ENCODE data around the gene GJB4. TPM values are rescaled to one million over a fixed set of nuclear protein-coding genes. Genes with fewer than 3 reads are reported as not detected.
A peak's percentile ranks its signal among the peaks of the same experiment; 100 is the strongest.

The GJB4 gene
- total RNA-seq, 1 experiment from 2014 or later = 0.07 TPM

DNA sequence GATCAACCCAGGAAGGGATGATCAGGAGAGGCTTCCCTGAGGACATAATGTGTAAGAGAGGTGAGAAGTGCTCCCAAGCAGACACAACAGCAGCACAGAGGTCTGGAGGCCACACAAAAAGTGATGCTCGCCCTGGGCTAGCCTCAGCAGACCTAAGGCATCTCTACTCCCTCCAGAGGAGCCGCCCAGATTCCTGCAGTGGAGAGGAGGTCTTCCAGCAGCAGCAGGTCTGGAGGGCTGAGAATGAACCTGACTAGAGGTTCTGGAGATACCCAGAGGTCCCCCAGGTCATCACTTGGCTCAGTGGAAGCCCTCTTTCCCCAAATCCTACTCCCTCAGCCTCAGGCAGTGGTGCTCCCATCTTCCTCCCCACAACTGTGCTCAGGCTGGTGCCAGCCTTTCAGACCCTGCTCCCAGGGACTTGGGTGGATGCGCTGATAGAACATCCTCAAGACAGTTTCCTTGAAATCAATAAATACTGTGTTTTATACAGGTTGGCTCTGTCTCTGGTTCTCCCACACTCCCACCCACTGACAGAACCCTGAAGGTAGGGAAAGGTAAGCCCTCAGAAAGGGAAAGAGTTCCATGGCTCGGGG is 26.4 kb downstream of the GJB4 start (continued):
- TF ChIP-seq ETV6 (CRISPR knock-in tag; IDR thresholded peaks at IDR 0.05) = no peak

DNA sequence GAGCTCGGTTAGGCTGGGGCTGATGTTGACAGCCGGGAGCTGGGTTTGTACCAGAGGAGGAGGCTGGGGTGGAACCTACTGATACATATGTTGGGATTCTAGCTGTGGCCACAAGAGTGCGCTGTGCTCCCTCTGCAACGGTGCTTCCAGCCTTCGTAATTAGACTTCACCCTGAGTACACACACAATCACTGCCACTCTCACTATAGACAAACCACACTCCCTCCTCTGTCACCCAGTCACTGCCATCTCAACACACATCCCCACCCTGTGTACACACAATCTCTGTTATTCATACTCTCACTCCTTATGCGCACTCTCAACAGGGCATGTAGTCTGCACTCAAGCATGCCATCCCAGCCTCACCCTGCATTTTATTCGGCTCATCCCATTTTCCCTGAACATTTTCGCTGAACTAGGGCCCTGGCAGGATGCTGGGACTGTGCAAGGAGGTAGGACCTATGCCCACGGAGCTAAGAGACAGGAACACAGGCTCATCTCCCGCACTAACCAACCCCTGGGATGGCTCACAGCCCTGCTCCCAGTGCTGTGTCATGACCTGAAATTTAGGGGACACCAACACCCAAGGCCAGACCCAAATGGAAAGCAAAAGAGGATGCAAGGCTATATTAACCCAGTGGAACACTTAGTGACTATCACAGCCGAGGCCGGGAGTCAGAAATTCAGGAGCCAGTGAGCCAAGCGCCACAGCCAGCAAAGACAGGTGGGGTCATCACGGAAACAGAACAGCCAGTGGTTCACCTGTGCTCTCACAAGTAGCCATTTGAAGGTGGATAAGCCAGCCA is 27.2 kb downstream of the GJB4 start:
- no peak overlapping the region for H3K4me3 Mint-ChIP-seq
- peak; percentile 67 for ATAC-seq
- H3K4me1 Mint-ChIP-seq = peaks cover 9% of the 10 kb centered on the region; the same call in 1 of the 2 replicates
- TF ChIP-seq, protein P1, sequence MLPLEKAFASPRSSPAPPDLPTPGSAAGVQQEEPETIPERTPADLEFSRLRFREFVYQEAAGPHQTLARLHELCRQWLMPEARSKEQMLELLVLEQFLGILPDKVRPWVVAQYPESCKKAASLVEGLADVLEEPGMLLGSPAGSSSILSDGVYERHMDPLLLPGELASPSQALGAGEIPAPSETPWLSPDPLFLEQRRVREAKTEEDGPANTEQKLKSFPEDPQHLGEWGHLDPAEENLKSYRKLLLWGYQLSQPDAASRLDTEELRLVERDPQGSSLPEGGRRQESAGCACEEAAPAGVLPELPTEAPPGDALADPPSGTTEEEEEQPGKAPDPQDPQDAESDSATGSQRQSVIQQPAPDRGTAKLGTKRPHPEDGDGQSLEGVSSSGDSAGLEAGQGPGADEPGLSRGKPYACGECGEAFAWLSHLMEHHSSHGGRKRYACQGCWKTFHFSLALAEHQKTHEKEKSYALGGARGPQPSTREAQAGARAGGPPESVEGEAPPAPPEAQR (CRISPR knock-in tag; IDR thresholded peaks at IDR 0.05) = no peak
- TF ChIP-seq ZNF121 (CRISPR knock-in tag; IDR thresholded peaks at IDR 0.05) (no peak), NFE2L1 (CRISPR knock-in tag; IDR thresholded peaks at IDR 0.05) (0 out of 2 replicates have a peak, but pooled peaks have one; percentile 20), ZNF671 (CRISPR knock-in tag; IDR thresholded peaks at IDR 0.05) (no peak)
- TF ChIP-seq, protein P2, sequence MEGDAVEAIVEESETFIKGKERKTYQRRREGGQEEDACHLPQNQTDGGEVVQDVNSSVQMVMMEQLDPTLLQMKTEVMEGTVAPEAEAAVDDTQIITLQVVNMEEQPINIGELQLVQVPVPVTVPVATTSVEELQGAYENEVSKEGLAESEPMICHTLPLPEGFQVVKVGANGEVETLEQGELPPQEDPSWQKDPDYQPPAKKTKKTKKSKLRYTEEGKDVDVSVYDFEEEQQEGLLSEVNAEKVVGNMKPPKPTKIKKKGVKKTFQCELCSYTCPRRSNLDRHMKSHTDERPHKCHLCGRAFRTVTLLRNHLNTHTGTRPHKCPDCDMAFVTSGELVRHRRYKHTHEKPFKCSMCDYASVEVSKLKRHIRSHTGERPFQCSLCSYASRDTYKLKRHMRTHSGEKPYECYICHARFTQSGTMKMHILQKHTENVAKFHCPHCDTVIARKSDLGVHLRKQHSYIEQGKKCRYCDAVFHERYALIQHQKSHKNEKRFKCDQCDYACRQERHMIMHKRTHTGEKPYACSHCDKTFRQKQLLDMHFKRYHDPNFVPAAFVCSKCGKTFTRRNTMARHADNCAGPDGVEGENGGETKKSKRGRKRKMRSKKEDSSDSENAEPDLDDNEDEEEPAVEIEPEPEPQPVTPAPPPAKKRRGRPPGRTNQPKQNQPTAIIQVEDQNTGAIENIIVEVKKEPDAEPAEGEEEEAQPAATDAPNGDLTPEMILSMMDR (IDR thresholded peaks at IDR 0.05) = peak; percentile 68
- TF ChIP-seq, protein P3, sequence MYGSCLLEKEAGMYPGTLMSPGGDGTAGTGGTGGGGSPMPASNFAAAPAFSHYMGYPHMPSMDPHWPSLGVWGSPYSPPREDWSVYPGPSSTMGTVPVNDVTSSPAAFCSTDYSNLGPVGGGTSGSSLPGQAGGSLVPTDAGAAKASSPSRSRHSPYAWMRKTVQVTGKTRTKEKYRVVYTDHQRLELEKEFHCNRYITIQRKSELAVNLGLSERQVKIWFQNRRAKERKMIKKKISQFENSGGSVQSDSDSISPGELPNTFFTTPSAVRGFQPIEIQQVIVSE (CRISPR knock-in tag; IDR thresholded peaks at IDR 0.05; ENCODE audit: borderline replicate concordance) = no peak
- H3K27ac Mint-ChIP-seq = no peak overlapping the region
- no peaks in the 10 kb centered on the region for H3K9me3 Mint-ChIP-seq
- POLR2A ChIA-PET = no interaction called here
- DNase-seq (ENCODE audit: low spot score) = peak; percentile 79
- no peaks in the 10 kb centered on the region for H3K36me3 Mint-ChIP-seq
- CTCF ChIA-PET = interaction anchor here (0.6 to 1.6 kb wide), 24 partner anchors 9 to 240 kb away, joined by 3 to 18 read pairs (median 4); partner anchors contain the start of genes SMIM12 and TMEM35B
- peaks cover 33% of the 10 kb centered on the region for H3K27me3 Mint-ChIP-seq (ENCODE audit: low read depth)

DNA sequence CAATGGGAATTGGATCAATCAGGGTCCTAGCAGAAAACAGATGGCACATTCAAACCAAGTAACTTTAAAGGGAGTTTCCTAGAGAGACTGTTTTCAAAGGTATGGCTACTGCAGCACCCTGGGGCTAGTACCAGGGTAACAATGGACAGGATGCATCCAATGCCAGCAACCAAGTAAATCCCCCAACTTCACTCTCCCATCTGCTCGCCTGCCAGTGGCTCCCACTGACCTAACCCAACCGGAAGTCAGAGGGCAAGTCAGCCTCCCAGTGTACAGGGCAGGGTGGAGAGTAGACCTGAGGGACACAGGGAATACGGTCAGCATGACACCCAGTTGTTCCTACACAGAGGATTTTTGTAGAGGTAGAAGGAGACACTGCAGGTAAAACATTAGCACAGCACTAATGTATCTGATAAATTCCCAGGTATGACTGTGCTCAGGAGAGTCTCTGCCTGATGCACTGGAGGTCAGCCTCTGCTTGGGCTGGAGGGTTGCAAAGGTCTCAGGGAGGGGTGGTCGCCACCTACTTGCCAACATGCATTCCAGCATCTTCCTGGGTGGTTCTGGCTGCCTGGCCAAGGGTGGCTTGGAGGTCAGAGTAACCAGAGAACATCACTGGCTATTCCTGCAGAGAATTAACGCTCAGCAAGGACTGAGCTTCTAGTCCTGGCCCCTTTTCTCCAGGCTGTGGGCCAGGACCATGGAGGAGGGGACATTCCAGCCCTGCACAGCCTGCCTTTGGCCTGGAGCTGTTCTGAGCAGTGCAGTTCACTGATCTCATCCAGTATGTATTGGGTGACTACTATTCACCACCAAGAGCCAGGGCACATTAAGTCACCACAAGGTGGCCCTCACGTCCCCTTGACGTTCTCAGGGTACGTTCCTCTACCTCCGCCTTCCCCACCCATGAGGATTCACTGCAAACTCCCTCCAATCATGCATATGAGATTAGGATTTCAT is 28.2 kb downstream of the GJB4 start:
- Mint-ChIP-seq H3K27me3 (ENCODE audit: low read depth) (peaks cover 32% of the 10 kb centered on the region), H3K9me3 (no peaks in the 10 kb centered on the region), H3K4me3 (no peak overlapping the region), H3K4me1 (peaks cover 8% of the 10 kb centered on the region; the same call in 1 of the 2 replicates), H3K27ac (no peak overlapping the region), H3K36me3 (no peaks in the 10 kb centered on the region)
- CTCF ChIA-PET = interaction anchor here (0.5 to 1.6 kb wide), 9 partner anchors 9 to 79 kb away, joined by 3 to 14 read pairs (median 4); partner anchors contain the start of gene SMIM12
- ATAC-seq (peak; percentile 60), DNase-seq (ENCODE audit: low spot score) (peak; percentile 48)
- POLR2A ChIA-PET = no interaction called here
- TF ChIP-seq, protein P2 (IDR thresholded peaks at IDR 0.05) = peak; percentile 30
- TF ChIP-seq TEAD4 (CRISPR knock-in tag; IDR thresholded peaks at IDR 0.05) = no peak

DNA sequence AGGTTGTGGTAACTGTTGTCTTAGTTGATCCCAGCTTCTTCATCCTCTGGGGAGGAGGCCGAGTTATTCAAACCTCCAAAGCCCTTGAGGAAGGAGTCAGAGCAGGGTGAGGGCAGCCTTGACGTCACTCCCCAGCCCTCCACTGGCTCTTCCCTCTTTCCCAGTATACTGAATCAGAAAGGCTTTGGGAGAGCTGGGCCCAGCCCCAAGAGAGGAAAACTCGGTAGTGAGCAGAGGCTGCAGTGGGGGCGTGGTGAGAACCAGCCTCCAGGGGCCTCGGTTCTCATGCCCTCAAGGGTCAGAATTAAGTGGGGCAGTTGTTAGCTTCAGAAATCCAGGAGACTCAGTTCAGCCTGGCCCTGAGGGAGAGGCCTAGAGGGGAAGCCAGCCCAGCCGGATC is 31.4 kb downstream of the GJB4 start:
- POLR2A ChIA-PET = no interaction called here
- H3K9me3 Mint-ChIP-seq = no peaks in the 10 kb centered on the region
- TF ChIP-seq TEAD1 (CRISPR knock-in tag; IDR thresholded peaks at IDR 0.05) = no peak
- TF ChIP-seq ZNF263 (CRISPR knock-in tag; IDR thresholded peaks at IDR 0.05; ENCODE audit: low read depth) = no peak
- TF ChIP-seq, protein P4, sequence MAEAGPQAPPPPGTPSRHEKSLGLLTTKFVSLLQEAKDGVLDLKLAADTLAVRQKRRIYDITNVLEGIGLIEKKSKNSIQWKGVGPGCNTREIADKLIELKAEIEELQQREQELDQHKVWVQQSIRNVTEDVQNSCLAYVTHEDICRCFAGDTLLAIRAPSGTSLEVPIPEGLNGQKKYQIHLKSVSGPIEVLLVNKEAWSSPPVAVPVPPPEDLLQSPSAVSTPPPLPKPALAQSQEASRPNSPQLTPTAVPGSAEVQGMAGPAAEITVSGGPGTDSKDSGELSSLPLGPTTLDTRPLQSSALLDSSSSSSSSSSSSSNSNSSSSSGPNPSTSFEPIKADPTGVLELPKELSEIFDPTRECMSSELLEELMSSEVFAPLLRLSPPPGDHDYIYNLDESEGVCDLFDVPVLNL (CRISPR knock-in tag; IDR thresholded peaks at IDR 0.05; ENCODE audit: borderline replicate concordance, low read depth) = no peak
- no peak for TF ChIP-seq ZNF423 (CRISPR knock-in tag; IDR thresholded peaks at IDR 0.05)
- TF ChIP-seq, protein P5, sequence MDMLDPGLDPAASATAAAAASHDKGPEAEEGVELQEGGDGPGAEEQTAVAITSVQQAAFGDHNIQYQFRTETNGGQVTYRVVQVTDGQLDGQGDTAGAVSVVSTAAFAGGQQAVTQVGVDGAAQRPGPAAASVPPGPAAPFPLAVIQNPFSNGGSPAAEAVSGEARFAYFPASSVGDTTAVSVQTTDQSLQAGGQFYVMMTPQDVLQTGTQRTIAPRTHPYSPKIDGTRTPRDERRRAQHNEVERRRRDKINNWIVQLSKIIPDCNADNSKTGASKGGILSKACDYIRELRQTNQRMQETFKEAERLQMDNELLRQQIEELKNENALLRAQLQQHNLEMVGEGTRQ (CRISPR knock-in tag; IDR thresholded peaks at IDR 0.05) = no peak
- TF ChIP-seq EMX1 (CRISPR knock-in tag; IDR thresholded peaks at IDR 0.05) = no peak
- TF ChIP-seq, protein P3 (CRISPR knock-in tag; IDR thresholded peaks at IDR 0.05; ENCODE audit: borderline replicate concordance) = no peak
- no peak for TF ChIP-seq TEAD4 (CRISPR knock-in tag; IDR thresholded peaks at IDR 0.05)

More for the DNA sequence above, 31.4 kb downstream of the GJB4 start:
- ATAC-seq = no peak
- no peak for DNase-seq (ENCODE audit: low spot score)
- Mint-ChIP-seq H3K27ac (no peak overlapping the region), H3K4me3 (no peak overlapping the region), H3K36me3 (no peaks in the 10 kb centered on the region), H3K4me1 (peaks cover 9% of the 10 kb centered on the region; the same call in 1 of the 2 replicates), H3K27me3 (ENCODE audit: low read depth) (peaks cover 24% of the 10 kb centered on the region)
- CTCF ChIA-PET = interaction anchor here (1.2 to 5.2 kb wide), 2 partner anchors 14 to 61 kb away, joined by 3 to 45 read pairs; no protein-coding TSS in a partner anchor
